ENCODE measurements around the gene TPK1. TPM values are rescaled to one million over a fixed set of nuclear protein-coding genes. Genes with fewer than 3 reads are reported as not detected.
"Not testable (repeated sequence)": the region's sequence is repeated elsewhere in the genome, so short reads cannot be mapped to it uniquely, and the experiment has no call there.

TPK1 gene
- total RNA-seq, 2 donors from 2014 or later, result 20.3 to 21.7 TPM

DNA sequence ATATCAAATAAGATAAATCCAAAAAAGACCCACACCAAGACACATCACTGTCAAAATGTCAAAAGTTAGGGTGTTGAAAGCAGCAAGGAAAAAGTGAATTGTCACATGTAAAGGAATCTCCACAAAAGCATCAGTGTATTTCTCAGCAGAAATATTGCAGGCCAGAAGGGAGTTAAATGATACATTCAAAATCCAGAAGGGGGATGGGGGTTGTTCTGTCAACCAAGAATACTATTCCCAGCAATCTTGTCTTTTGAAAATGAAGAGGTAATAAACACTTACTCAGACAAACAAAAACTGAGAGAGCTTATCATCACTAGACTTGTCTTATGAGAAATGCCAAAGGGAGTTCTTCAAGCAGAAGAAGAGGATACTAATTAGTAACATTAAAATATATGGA lies 241.3 kb downstream of the TPK1 start:
- Mint-ChIP-seq H3K36me3 (ENCODE audit: low read depth) (no peaks in the 10 kb centered on the region), H3K4me3 (no peak overlapping the region), H3K4me1 (no peaks in the 10 kb centered on the region), H3K27me3 (no peaks in the 10 kb centered on the region), H3K27ac (no peak overlapping the region)
- DNase-seq (no peak), ATAC-seq (no peak)
- H3K9me3 ChIP-seq (ENCODE audit: control insufficient read depth, low read length, poor library complexity, severe bottlenecking), result peaks cover 7% of the 10 kb centered on the region

DNA sequence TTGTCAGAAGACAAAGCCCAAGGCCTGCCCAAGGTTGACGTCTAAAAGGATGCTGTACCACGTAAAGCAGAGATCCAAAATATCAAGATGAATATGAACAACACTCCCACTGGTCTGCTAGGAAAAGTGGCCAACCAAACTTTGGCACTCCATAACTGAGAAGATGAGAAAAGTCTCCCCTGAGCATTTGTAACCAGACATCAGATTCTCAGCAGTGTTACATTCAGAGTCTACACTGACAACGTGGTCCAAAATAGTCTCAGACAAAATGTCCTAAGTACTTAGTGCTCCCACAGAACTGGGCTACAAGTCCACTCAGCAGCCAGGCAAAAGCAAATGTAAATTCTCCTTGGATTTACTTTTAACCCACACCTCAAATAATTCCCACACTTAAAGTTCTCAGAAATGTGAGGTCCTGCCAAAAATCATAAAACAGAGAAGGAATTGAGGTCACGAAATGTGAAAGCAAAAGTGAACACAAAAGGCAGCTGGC lies 247.2 kb downstream of the TPK1 start:
- no peak for DNase-seq
- Mint-ChIP-seq H3K4me3 (no peak overlapping the region), H3K36me3 (ENCODE audit: low read depth) (peaks cover 7% of the 10 kb centered on the region), H3K4me1 (no peaks in the 10 kb centered on the region), H3K27ac (no peak overlapping the region), H3K27me3 (no peaks in the 10 kb centered on the region)
- ATAC-seq, result no peak
- no peaks in the 10 kb centered on the region for H3K9me3 ChIP-seq (ENCODE audit: control insufficient read depth, low read length, poor library complexity, severe bottlenecking)

DNA sequence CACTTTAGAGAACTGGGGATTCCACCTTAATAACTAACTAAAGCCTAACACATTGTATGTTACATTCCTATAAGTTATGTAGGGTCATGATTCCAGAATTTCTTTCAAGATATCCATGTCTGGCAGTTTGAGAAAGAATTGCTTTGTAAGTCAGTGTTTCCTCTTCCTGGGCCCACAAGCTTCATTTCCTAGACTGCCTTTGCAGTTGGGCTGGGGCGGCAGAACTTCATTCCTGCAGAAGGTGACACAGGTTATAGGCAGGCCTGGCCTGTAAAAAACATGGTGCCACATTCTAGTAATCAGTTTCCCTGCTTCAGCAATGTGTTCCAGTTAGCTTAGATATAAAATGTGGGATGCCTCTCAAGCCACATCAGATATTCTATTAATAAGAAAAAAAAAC lies 248.2 kb downstream of the TPK1 start:
- H3K4me1 Mint-ChIP-seq, result no peaks in the 10 kb centered on the region
- ATAC-seq (no peak), DNase-seq (no peak)
- H3K27me3 Mint-ChIP-seq, result no peaks in the 10 kb centered on the region
- no peak overlapping the region for H3K4me3 Mint-ChIP-seq
- H3K36me3 Mint-ChIP-seq (ENCODE audit: low read depth), result peaks cover 10% of the 10 kb centered on the region
- H3K9me3 ChIP-seq (ENCODE audit: control insufficient read depth, low read length, poor library complexity, severe bottlenecking), result no peaks in the 10 kb centered on the region
- no peak overlapping the region for H3K27ac Mint-ChIP-seq

DNA sequence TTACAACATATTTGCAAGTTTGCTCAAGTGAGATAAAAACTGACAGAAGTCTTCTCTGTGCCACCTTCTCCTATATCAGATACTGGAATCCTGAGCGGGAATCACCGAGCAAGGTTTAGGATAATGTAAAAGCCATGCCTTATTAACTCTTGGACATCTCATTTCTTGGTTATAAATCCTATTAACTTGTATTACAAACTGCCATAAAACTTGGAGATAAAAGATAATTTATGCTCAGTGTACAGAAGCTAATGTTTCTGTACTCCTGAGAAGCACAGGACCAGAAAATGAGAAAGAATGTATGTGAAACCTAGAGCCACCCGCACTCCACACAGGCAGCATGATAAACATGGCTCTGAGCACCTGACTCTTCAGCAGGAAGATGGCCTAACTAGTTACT lies 251.1 kb downstream of the TPK1 start:
- no peaks in the 10 kb centered on the region for H3K9me3 ChIP-seq (ENCODE audit: control insufficient read depth, low read length, poor library complexity, severe bottlenecking)
- H3K4me1 Mint-ChIP-seq, result no peaks in the 10 kb centered on the region
- no peaks in the 10 kb centered on the region for H3K27me3 Mint-ChIP-seq
- no peak overlapping the region for H3K4me3 Mint-ChIP-seq
- peaks cover 15% of the 10 kb centered on the region for H3K36me3 Mint-ChIP-seq (ENCODE audit: low read depth)
- DNase-seq (no peak), ATAC-seq (no peak)
- no peak overlapping the region for H3K27ac Mint-ChIP-seq

DNA sequence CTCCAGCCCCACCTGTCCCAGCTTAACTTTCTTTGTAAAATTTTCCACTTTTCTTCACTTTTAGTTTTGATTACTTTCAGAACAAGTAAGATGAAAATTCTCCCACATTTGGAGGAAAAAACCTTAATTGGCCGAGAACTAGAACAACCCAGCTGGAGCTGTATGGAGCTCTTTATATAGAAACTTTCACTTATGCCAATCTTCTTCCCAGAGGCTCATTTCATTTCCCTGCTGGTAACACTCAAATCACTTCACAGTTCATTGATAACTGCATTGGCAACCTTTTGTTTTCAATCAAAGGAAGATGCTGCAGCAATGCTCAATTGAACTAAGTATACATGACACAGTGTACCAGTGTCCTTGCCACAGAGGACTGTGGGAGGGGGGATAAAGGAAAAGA lies 256.2 kb downstream of the TPK1 start:
- Mint-ChIP-seq H3K36me3 (ENCODE audit: low read depth) (peaks cover 10% of the 10 kb centered on the region), H3K27me3 (no peaks in the 10 kb centered on the region), H3K4me1 (no peaks in the 10 kb centered on the region), H3K4me3 (no peak overlapping the region), H3K27ac (no peak overlapping the region)
- DNase-seq (no peak), ATAC-seq (no peak)
- no peaks in the 10 kb centered on the region for H3K9me3 ChIP-seq (ENCODE audit: control insufficient read depth, low read length, poor library complexity, severe bottlenecking)

DNA sequence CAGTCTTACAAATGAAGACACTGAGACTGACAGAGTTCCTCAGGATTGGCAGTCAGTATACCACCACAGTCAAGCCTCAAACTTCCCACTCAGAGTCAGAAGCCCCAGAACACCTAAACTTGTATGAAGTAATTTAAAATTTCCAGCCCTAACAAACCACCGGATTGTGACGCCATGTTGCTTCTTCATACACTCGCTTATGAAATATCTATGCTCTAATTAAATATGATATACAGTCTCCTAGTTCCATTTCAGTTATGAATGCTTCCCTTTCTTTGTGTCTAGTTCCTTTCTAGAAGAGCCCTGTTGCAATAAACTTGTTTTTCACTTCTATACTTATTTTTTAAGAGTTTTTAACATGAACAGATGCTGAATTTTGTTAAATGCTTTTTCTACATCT lies 260.4 kb downstream of the TPK1 start:
- Mint-ChIP-seq H3K27ac (no peak overlapping the region), H3K4me3 (no peak overlapping the region), H3K4me1 (peaks cover 3% of the 10 kb centered on the region), H3K36me3 (ENCODE audit: low read depth) (peaks cover 2% of the 10 kb centered on the region), H3K27me3 (no peaks in the 10 kb centered on the region)
- H3K9me3 ChIP-seq (ENCODE audit: control insufficient read depth, low read length, poor library complexity, severe bottlenecking), result no peaks in the 10 kb centered on the region
- ATAC-seq, result no peak
- DNase-seq, result no peak

DNA sequence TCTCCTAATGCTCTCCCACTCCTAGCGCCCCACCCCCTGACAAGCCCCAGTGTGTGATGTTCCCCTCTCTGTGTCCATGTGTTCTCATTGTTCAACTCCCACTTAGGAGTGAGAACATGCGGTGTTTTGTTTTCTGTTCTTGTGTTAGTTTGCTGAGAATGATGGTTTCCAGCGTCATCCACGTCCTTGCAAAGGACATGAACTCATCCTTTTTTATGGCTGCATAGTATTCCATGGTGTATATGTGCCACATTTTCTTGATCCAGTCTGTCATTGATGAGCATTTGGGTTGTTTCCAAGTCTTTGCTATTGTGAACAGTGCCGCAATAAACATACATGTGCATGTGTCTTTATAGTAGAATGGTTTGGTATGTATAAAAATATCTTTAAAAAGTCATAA lies 261.1 kb downstream of the TPK1 start:
- not testable (repeated sequence) for H3K27ac Mint-ChIP-seq; ATAC-seq; H3K36me3 Mint-ChIP-seq (ENCODE audit: low read depth); H3K9me3 ChIP-seq (ENCODE audit: control insufficient read depth, low read length, poor library complexity, severe bottlenecking); H3K4me1 Mint-ChIP-seq; DNase-seq; H3K4me3 Mint-ChIP-seq; H3K27me3 Mint-ChIP-seq

DNA sequence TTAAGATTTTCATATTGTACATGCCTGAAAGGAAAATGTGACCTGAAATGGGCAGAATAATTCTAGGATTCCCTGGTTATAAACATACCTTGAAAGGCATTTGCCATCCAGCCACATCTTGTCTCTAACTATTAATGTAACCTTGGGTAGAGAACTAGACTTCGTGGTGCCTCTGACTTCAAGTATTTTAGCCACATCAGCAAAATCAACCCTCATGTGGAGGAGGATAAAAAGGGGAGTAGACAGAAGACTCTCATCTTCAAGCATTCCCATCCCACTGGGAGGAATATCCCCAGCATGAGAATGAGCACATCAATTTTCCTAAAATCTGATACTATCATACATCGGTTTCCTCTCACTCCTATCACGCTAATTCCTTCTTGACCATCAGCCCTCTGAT lies 267.6 kb downstream of the TPK1 start:
- H3K27ac Mint-ChIP-seq, result no peak overlapping the region
- no peak overlapping the region for H3K4me3 Mint-ChIP-seq
- H3K27me3 Mint-ChIP-seq, result no peaks in the 10 kb centered on the region
- no peaks in the 10 kb centered on the region for H3K4me1 Mint-ChIP-seq
- ATAC-seq (no peak), DNase-seq (no peak)
- H3K9me3 ChIP-seq (ENCODE audit: control insufficient read depth, low read length, poor library complexity, severe bottlenecking), result no peaks in the 10 kb centered on the region
- H3K36me3 Mint-ChIP-seq (ENCODE audit: low read depth), result no peaks in the 10 kb centered on the region

DNA sequence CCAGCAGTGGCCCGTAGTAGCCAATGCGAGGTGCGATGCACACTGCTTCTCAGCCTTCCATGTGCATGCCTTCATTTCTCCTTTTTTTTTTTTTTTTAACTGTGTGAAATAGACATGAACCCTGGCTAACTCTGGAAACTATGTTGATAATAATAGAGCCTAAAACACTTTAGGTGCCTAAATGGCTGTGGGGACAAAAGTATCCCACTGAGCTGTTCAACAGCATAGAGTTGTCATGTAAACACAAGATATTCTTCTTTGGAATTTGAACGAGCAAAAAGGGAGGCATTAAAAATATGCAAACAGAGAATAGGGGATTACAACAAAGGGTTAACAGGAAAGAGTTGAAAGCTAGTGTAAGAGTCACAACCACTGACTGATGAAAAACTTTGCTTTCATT lies 270.3 kb downstream of the TPK1 start:
- no peaks in the 10 kb centered on the region for H3K27me3 Mint-ChIP-seq
- H3K4me1 Mint-ChIP-seq, result no peaks in the 10 kb centered on the region
- no peaks in the 10 kb centered on the region for H3K36me3 Mint-ChIP-seq (ENCODE audit: low read depth)

DNA sequence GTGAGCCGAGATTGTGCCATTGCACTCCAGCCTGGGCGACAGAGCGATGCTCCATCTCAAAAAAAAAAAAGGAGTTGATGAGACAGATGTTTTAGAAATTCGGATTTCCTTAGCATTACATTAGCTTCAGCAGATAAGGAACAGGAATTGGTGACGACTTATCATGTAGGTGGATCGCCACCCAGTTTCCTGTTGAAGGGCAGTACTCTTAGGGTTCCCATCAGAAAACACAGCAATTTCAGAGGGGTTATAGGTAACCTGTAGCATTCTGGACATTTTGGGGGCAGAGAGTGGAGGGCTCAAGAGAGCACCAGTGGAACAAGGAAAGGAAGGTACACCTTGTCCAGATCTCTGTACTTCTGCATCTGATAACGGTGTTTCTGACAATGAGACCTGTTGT lies 286.0 kb downstream of the TPK1 start:
- H3K4me3 Mint-ChIP-seq, result no peak overlapping the region
- H3K4me1 Mint-ChIP-seq, result peaks cover 5% of the 10 kb centered on the region
- no peak overlapping the region for H3K27ac Mint-ChIP-seq
- ATAC-seq, result no peak
- no peak for DNase-seq
- H3K9me3 ChIP-seq (ENCODE audit: control insufficient read depth, low read length, poor library complexity, severe bottlenecking), result no peaks in the 10 kb centered on the region
- H3K36me3 Mint-ChIP-seq (ENCODE audit: low read depth), result peaks cover 4% of the 10 kb centered on the region
- H3K27me3 Mint-ChIP-seq, result no peaks in the 10 kb centered on the region

More for the DNA sequence above, 270.3 kb downstream of the TPK1 start:
- no peak overlapping the region for H3K27ac Mint-ChIP-seq
- no peak for ATAC-seq
- no peak for DNase-seq
- no peak overlapping the region for H3K4me3 Mint-ChIP-seq
- no peaks in the 10 kb centered on the region for H3K9me3 ChIP-seq (ENCODE audit: control insufficient read depth, low read length, poor library complexity, severe bottlenecking)

DNA sequence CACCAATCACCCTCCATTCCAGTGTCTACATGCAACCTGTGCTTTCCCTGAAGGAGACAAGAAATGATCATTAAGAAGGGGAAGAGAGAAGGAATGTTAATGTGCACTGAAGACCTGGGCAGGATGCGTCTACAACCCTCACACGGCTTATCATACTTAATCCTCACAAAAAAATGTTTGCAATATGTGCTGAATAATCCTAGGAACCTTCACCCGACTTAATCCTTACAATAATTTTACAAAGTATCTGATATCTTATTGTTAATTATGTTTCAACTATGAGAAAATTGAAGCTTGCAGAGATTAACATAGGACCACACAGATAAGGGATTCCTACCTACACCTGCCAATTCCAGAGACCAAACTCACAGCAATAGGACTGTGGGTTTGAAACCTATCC lies 287.3 kb downstream of the TPK1 start:
- Mint-ChIP-seq H3K4me3 (no peak overlapping the region), H3K27ac (no peak overlapping the region), H3K27me3 (no peaks in the 10 kb centered on the region), H3K36me3 (ENCODE audit: low read depth) (peaks cover 7% of the 10 kb centered on the region), H3K4me1 (peaks cover 5% of the 10 kb centered on the region)
- ATAC-seq (no peak), DNase-seq (no peak)
- H3K9me3 ChIP-seq (ENCODE audit: control insufficient read depth, low read length, poor library complexity, severe bottlenecking), result no peaks in the 10 kb centered on the region

DNA sequence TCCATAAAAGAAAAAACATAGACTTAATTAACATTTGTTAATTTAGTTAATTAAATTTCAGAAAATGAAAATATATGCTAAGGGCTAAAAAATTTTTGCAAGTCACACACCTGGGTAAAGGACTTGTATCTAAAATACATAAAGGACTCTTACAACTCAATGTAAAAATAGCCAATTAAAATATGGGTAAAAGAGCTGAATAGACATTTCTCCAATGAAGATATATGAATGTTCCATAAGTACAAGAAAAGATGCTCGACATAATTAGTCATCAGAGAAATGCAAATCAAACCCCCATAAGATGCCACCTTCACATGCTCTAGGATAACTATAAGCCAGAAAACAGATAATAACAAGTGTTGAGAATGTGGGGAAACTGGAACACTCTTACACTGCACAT lies 288.0 kb downstream of the TPK1 start:
- Mint-ChIP-seq H3K4me1 (peaks cover 3% of the 10 kb centered on the region), H3K36me3 (ENCODE audit: low read depth) (peaks cover 7% of the 10 kb centered on the region), H3K27me3 (no peaks in the 10 kb centered on the region), H3K4me3 (no peak overlapping the region), H3K27ac (no peak overlapping the region)
- ATAC-seq (no peak), DNase-seq (no peak)
- no peaks in the 10 kb centered on the region for H3K9me3 ChIP-seq (ENCODE audit: control insufficient read depth, low read length, poor library complexity, severe bottlenecking)

DNA sequence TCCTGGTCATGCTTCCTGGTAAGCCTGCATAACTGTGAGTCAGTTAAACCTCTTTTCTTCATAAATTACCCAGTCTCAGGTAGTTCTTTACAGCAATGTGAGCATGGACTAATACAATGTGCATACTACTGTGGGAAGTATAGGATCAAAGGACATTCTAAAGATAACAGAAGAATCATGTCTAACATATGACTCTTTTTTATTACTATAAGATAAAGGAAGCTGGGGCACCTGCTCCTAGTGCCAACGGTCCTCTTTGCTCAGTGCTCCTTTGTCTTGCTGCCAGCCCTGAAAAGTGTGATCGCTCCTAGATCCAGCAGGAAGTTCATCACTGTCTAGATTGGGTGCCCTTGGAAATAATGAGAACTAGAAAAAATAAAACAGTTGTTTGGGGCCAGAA lies 289.1 kb downstream of the TPK1 start:
- Mint-ChIP-seq H3K36me3 (ENCODE audit: low read depth) (peaks cover 9% of the 10 kb centered on the region), H3K27ac (no peak overlapping the region), H3K4me3 (no peak overlapping the region), H3K27me3 (no peaks in the 10 kb centered on the region), H3K4me1 (peaks cover 3% of the 10 kb centered on the region)
- ATAC-seq, result no peak
- H3K9me3 ChIP-seq (ENCODE audit: control insufficient read depth, low read length, poor library complexity, severe bottlenecking), result no peaks in the 10 kb centered on the region
- DNase-seq, result no peak

DNA sequence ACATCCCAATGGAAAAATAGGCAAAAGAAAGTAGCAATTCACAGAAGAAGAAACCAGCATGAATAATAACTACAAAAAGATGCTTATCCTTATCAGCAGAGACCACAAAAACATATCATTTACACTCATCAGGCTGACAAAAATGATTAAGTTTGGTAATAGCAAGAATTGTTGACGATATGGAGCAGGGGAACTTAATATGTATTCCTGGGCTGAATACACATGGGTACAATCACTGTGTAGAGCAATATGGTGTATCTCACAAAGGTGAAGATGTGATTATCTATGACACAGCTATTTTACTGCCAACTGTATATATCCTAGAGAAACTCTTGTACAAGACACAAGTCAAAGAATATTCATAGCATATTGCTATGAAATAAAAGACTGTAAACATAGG lies 290.5 kb downstream of the TPK1 start:
- no peaks in the 10 kb centered on the region for H3K9me3 ChIP-seq (ENCODE audit: control insufficient read depth, low read length, poor library complexity, severe bottlenecking)
- Mint-ChIP-seq H3K4me3 (no peak overlapping the region), H3K27ac (no peak overlapping the region), H3K4me1 (peaks cover 3% of the 10 kb centered on the region), H3K27me3 (no peaks in the 10 kb centered on the region), H3K36me3 (ENCODE audit: low read depth) (peaks cover 9% of the 10 kb centered on the region)
- DNase-seq (no peak), ATAC-seq (no peak)
